Measurements from ENCODE around the gene VAV2. TPM values are rescaled to one million over a fixed set of nuclear protein-coding genes. Genes with fewer than 3 reads are reported as not detected.

Gene VAV2, protein sequence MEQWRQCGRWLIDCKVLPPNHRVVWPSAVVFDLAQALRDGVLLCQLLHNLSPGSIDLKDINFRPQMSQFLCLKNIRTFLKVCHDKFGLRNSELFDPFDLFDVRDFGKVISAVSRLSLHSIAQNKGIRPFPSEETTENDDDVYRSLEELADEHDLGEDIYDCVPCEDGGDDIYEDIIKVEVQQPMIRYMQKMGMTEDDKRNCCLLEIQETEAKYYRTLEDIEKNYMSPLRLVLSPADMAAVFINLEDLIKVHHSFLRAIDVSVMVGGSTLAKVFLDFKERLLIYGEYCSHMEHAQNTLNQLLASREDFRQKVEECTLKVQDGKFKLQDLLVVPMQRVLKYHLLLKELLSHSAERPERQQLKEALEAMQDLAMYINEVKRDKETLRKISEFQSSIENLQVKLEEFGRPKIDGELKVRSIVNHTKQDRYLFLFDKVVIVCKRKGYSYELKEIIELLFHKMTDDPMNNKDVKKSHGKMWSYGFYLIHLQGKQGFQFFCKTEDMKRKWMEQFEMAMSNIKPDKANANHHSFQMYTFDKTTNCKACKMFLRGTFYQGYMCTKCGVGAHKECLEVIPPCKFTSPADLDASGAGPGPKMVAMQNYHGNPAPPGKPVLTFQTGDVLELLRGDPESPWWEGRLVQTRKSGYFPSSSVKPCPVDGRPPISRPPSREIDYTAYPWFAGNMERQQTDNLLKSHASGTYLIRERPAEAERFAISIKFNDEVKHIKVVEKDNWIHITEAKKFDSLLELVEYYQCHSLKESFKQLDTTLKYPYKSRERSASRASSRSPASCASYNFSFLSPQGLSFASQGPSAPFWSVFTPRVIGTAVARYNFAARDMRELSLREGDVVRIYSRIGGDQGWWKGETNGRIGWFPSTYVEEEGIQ
- total RNA-seq = 9.7 and 13.4 TPM in 2 replicates

DNA sequence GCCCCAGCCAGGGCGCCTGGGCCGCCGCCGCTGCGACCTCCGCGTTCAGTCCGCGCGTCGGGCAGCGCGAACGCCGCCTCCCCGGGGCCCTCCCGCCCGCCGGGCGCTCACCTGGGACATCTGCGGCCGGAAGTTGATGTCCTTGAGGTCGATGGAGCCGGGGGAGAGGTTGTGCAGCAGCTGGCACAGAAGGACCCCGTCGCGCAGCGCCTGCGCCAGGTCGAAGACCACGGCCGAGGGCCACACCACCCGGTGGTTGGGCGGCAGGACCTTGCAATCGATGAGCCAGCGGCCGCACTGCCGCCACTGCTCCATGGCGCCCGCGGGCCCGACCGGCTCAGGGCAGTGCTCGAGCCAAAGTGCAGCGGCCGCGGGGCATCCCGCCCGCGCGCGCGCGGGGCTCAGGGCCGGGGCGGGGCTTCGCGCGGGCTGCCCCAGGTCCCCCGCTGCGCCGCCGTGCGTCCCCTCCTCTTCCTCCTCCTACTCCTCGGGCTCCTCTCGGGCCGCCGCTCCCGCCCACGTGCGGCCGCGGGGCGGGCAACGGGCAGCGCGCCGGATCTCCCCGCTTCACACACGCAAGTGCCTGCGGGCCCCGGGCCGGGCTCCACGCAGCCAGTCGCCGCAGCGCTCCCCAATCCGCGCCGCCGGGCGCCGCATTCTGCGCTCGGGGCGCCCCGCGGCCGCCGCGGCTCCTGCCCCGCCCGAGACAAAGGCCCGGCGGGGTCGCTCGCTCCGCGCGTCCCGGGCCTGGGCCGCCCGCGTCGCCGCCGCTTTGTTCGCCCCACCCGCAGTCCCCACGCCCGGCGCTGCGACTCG is at the start of gene VAV2:
Gene VAV2 (minus strand): TSS at position 361 of the 816 bp plus-strand sequence. CDS start 46 bp downstream, at position 315.
- TF ChIP-seq, protein P1, sequence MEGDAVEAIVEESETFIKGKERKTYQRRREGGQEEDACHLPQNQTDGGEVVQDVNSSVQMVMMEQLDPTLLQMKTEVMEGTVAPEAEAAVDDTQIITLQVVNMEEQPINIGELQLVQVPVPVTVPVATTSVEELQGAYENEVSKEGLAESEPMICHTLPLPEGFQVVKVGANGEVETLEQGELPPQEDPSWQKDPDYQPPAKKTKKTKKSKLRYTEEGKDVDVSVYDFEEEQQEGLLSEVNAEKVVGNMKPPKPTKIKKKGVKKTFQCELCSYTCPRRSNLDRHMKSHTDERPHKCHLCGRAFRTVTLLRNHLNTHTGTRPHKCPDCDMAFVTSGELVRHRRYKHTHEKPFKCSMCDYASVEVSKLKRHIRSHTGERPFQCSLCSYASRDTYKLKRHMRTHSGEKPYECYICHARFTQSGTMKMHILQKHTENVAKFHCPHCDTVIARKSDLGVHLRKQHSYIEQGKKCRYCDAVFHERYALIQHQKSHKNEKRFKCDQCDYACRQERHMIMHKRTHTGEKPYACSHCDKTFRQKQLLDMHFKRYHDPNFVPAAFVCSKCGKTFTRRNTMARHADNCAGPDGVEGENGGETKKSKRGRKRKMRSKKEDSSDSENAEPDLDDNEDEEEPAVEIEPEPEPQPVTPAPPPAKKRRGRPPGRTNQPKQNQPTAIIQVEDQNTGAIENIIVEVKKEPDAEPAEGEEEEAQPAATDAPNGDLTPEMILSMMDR (IDR thresholded peaks at IDR 0.05; ENCODE audit: insufficient read depth, low read depth, low read length) = no peak
- peak; percentile 62 for DNase-seq (ENCODE audit: low read depth)
- peak within 1 kb of the TSS; percentile 73 for H3K4me3 ChIP-seq (ENCODE audit: low read depth, low read length)

DNA sequence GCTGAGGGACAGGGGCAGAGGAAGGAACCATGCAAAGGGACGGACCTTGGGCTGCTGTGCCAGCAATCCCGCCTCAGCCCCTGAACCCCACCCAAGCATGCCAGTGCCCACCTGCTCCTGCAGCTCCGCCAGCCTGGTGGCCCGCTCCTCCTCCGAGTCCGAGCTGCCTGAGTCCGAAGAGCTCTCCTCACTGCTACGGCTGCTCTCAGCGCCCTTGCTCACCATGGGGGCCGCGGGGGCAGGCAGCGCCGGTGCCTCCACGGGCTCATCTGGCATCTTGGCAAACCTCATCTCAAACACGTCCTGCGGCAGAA is 49.5 kb upstream of the VAV2 start:
- no peak overlapping the region for H3K4me3 ChIP-seq (ENCODE audit: low read depth, low read length)
- no peak for DNase-seq (ENCODE audit: low read depth)
- TF ChIP-seq, protein P1 (IDR thresholded peaks at IDR 0.05; ENCODE audit: insufficient read depth, low read depth, low read length) = no peak

DNA sequence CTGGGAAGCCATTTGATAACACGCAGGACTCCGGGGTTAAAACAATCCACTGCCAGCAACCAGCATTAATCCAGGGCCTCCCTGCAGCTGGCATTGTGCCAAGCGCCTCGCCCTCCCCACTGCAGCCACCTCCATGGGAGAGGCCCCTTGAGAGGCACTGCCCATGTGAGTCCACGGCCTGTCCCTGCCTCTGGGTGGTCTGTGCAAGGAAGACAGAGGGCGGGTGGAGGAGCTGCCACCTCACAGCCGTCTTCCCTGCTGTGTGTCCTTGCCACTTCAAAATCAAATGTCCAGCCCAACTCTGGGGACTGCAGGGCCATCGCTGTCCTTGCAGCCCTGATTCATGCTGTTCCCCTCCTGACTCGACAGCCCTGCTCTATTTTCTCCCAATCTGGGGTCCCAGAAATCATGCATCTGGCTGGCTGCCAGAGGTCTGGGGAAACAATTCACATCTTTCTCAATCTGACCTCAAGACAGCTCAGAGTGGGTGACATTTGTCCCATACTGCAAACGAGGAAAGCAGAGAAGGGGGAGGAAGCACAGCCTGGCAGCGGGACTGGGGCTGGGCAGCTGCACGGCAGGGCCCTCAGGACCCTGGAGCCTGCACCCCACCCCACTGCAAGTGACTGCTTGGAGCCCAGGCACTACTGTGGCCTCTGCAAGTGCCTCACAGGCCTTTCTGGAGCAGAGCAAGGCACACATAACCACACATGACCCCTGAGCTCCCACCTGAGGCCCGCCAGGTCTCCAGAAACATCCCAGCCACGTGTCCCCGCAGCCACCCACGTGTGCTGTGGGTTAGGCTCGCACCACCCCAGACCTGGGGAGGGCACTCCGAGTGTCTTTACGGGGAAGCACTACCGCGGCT is 48.9 kb upstream of the VAV2 start:
- DNase-seq (ENCODE audit: low read depth) = no peak
- TF ChIP-seq, protein P1 (IDR thresholded peaks at IDR 0.05; ENCODE audit: insufficient read depth, low read depth, low read length) = no peak
- no peak overlapping the region for H3K4me3 ChIP-seq (ENCODE audit: low read depth, low read length)

DNA sequence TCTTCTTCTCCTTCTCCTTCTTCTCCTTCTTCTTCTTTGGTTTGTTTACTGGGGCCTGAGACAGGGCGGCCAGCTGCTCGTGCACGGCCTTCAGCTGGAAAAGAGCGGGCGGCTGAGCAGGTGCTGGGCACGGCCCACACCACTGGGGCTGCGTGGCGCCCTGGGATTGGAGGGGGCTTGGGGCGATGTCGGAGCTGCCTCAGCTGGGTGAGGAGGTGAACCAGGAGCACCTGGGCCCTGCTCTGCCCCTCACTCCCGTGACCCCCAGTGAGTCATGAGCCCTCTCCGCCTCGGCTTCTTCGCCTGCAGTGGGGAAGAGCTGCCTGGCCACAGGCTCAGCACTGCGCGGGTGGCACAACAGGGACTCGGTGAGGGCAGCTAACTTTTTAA is 48.0 kb upstream of the VAV2 start:
- no peak for DNase-seq (ENCODE audit: low read depth)
- no peak overlapping the region for H3K4me3 ChIP-seq (ENCODE audit: low read depth, low read length)
- TF ChIP-seq, protein P1 (IDR thresholded peaks at IDR 0.05; ENCODE audit: insufficient read depth, low read depth, low read length) = no peak

DNA sequence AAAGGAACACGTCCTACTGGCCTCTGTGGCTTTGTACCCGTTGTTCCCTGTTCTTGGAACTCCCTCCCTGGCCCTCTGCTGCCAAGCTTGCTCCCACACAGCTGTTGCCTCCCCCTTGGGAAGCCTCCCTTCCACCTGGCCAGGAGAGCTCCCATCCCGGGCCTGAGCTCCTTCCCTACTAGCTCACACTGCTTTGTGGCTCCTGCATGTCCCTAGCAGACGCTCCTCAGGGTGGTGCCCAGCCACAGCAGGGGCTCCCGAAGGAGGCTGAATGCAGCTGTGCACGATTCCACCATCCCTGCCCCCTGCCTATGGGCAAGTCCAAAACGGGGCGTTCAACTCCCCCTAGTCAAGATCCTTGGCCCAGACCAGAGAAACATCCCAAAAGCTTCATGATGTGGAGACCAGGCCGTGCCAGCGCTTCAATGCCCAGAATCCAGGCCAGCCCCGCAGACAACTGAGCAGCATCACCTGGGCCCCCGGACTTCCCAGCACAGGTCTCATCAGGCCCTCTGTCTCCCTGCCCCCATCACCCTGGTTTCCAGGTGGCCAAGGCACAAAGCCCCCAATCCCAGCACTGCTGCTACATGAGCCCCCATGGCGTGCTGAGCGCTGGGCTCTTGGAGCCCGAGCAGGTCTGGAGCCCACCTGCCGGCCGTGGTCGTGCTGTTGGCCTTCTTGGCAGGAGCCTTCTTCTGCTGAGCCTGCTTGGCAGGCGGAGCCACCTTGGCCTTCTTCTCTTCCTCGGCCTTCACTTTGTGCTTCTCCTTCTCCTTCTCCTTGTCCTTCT is 47.5 kb upstream of the VAV2 start:
- H3K4me3 ChIP-seq (ENCODE audit: low read depth, low read length) = no peak overlapping the region
- DNase-seq (ENCODE audit: low read depth) = no peak
- TF ChIP-seq, protein P1 (IDR thresholded peaks at IDR 0.05; ENCODE audit: insufficient read depth, low read depth, low read length) = no peak

Measured in fibroblast of villous mesenchyme (primary cell).